ENCODE results near the gene MORC1.

MORC1 gene

DNA sequence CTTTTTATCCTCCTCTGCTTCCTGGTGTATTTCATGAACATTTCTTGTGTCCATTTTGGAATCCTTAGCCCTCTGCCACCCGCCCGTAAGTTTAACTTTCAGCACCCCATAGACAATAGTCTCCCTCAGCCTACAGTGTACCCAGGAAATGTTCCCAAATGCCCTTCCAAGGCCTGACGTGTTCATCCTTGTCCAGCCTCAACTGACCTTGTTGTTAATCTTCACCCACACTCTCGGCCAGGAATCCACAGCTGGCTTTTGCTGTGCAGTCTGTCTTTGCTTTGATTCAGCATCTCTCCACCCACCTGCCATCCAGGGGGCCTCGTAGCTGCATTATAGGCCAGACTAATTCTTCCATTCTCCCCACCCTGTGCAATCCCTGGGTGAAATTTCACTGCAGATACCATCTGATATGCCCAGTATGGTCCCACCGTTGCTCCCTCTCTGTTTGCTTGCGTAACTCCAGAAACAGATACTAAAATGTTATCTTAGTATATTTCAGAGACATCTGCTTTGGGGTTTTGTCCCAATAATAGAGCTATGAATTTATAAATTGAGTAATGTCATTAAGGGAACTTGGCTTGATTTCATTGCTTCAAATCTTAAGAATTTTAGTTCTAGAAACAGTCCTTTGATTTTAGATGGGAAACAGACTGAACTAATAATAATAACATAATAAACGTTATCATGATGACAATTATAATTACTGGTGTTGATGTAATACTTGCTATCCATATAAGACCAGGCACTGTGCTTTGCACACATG is 180.8 kb downstream of the MORC1 start:
- DNase-seq (ENCODE audit: low read depth), result no peak

DNA sequence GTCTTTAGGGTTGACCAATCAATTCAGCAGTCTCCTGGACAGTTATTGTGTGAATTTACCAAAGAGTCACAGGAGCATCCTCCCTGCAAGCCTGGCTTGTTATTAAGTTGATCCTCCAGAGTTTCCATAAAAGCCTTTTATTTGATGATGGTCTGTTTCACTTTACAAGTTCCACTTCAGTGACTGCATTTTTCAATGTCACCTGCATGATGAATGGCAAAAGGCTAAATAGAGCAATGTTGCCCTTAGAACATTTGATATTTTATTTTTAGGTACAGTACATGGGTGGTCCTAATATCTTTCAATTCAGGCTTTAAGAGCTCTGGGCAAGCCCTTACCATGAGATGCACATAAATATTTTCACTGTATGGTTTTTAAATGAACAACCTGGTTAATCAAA is 186.9 kb downstream of the MORC1 start:
- no peak for DNase-seq (ENCODE audit: low read depth)

DNA sequence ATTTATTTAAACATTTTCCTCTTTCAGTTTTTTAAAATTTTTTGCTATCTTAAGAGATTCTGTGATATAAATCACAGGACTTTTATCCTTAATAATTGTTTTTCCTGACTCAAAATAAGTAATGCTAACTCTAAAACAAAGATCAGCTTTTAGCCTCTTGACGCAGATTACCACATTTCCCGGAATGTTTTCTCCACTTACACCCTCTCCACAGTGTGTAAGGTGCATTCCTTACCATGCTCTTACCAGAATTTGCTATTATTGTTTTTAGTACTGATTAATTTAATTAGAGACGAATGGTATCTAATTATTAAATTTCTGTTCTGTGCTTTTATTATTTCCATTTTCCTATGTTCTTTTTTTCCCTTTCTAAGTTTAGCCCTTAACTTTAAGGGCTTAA is 199.1 kb downstream of the MORC1 start:
- no peak for DNase-seq (ENCODE audit: low read depth)

DNA sequence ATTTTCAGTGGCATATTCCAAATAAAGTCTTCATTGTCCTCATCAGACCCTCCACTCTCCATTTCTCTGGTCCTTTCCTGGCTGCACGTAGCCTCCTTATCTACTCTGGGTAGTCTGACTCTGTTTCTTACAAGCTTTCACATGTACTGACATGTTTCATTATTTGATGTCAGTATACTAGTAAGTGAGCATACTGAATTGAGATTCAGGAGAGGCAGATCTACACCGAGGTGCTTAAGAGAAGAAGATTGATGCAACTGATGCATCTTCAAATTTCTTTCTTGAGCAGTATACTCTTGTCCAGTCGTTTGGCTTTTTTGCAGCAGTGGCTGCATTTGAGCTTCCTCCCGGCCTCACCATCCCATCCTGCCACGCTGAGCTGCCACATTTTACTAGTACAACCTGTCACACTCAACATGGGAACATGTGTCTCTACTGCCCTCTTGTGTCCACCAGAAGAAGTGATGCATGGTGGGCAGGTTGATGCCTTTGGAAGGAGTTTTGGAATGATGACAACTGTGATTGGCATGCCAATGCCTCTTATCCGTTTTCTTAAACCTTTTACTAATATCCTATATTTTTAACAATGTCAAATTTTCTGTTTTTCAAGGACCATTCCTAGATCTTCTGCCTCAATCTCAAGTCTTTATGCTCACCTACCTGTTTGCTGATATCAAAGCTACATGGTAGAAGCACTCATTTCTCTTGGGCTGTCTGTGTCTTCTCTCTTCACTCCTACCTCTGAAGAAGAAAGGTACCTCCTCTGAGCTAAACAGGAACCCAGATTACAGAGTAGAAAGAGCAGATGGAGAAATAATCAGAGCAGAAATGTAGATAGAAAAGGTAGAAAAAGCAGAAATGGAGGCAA is 202.9 kb downstream of the MORC1 start:
- peak; percentile 27 for DNase-seq (ENCODE audit: low read depth)

DNA sequence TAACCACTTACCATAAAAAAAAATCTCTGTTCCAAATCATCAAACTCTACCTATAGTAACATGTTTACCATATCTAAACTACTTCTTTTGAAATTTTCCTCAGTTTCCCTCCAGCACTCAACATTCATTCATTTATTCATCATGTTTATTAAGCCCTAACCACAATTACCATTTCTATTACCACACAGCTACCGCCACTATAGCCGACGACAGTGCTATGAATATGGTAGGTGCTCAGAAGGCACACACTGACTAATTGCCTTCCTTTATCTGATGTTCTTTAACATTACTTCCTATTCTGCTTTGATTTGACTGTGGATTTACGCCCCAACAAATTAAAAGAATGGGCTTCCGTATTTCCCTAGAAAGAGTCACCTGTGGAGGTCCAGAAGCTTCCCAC is 208.1 kb downstream of the MORC1 start:
- no peak for DNase-seq (ENCODE audit: low read depth)
